ENCODE data around the gene GPR75. TPM values are rescaled to one million over a fixed set of nuclear protein-coding genes. Genes with fewer than 3 reads are reported as not detected.
A peak's percentile ranks its signal among the peaks of the same experiment; 100 is the strongest.
"Not testable (repeated sequence)": the region's sequence is repeated elsewhere in the genome, so short reads cannot be mapped to it uniquely, and the experiment has no call there.

The GPR75 gene
- total RNA-seq, 1 donor from 2014 or later, result 5.1 TPM

- Mint-ChIP-seq H3K36me3 (ENCODE audit: low read depth, unreplicated experiment) (peaks cover 17% of the 10 kb centered on the region), H3K27me3 (ENCODE audit: unreplicated experiment) (peaks cover 2% of the 10 kb centered on the region), H3K4me3 (ENCODE audit: unreplicated experiment) (peak overlapping the region; percentile 22), H3K9me3 (ENCODE audit: unreplicated experiment) (no peaks in the 10 kb centered on the region), H3K4me1 (ENCODE audit: unreplicated experiment) (peaks cover 28% of the 10 kb centered on the region), H3K27ac (ENCODE audit: unreplicated experiment) (peak overlapping the region; percentile 5)
- no peak for TF ChIP-seq CTCF (IDR thresholded peaks at IDR 0.05; ENCODE audit: unreplicated experiment)
- DNase-seq (ENCODE audit: low spot score), result no peak
These were observed 11.7 kb downstream of the GPR75 start for GRCh38 chr2:53848062-53848461.

- no peak for TF ChIP-seq CTCF (IDR thresholded peaks at IDR 0.05; ENCODE audit: unreplicated experiment)
- H3K27me3 Mint-ChIP-seq (ENCODE audit: unreplicated experiment), result peaks cover 2% of the 10 kb centered on the region
- peak overlapping the region; percentile 83 for H3K27ac Mint-ChIP-seq (ENCODE audit: unreplicated experiment)
- no peaks in the 10 kb centered on the region for H3K9me3 Mint-ChIP-seq (ENCODE audit: unreplicated experiment)
- peaks cover 21% of the 10 kb centered on the region for H3K36me3 Mint-ChIP-seq (ENCODE audit: low read depth, unreplicated experiment)
- H3K4me3 Mint-ChIP-seq (ENCODE audit: unreplicated experiment), result peak overlapping the region; percentile 13
- no peak for DNase-seq (ENCODE audit: low spot score)
- peaks cover 33% of the 10 kb centered on the region for H3K4me1 Mint-ChIP-seq (ENCODE audit: unreplicated experiment)
These were observed 16.2 kb downstream of the GPR75 start for GRCh38 chr2:53843595-53843994.

- H3K9me3 Mint-ChIP-seq (ENCODE audit: unreplicated experiment), result no peaks in the 10 kb centered on the region
- no peak for DNase-seq (ENCODE audit: low spot score)
- no peak overlapping the region for H3K27ac Mint-ChIP-seq (ENCODE audit: unreplicated experiment)
- peaks cover 28% of the 10 kb centered on the region for H3K4me1 Mint-ChIP-seq (ENCODE audit: unreplicated experiment)
- no peak for TF ChIP-seq CTCF (IDR thresholded peaks at IDR 0.05; ENCODE audit: unreplicated experiment)
- H3K27me3 Mint-ChIP-seq (ENCODE audit: unreplicated experiment), result no peaks in the 10 kb centered on the region
- H3K36me3 Mint-ChIP-seq (ENCODE audit: low read depth, unreplicated experiment), result peaks cover 16% of the 10 kb centered on the region
- H3K4me3 Mint-ChIP-seq (ENCODE audit: unreplicated experiment), result no peak overlapping the region
These were observed 16.9 kb downstream of the GPR75 start for GRCh38 chr2:53842891-53843290.

GRCh38 chr2:53841651-53842050 lies 18.1 kb downstream of the GPR75 start:
- H3K27me3 Mint-ChIP-seq (ENCODE audit: unreplicated experiment); H3K9me3 Mint-ChIP-seq (ENCODE audit: unreplicated experiment); H3K27ac Mint-ChIP-seq (ENCODE audit: unreplicated experiment); H3K4me3 Mint-ChIP-seq (ENCODE audit: unreplicated experiment); H3K36me3 Mint-ChIP-seq (ENCODE audit: low read depth, unreplicated experiment); DNase-seq (ENCODE audit: low spot score): not testable (repeated sequence)
- H3K4me1 Mint-ChIP-seq (ENCODE audit: unreplicated experiment), result peaks cover 28% of the 10 kb centered on the region

- Mint-ChIP-seq H3K4me3 (ENCODE audit: unreplicated experiment) (no peak overlapping the region), H3K9me3 (ENCODE audit: unreplicated experiment) (no peaks in the 10 kb centered on the region), H3K27me3 (ENCODE audit: unreplicated experiment) (peaks cover 1% of the 10 kb centered on the region), H3K27ac (ENCODE audit: unreplicated experiment) (no peak overlapping the region), H3K4me1 (ENCODE audit: unreplicated experiment) (peaks cover 23% of the 10 kb centered on the region), H3K36me3 (ENCODE audit: low read depth, unreplicated experiment) (peaks cover 13% of the 10 kb centered on the region)
- no peak for DNase-seq (ENCODE audit: low spot score)
- TF ChIP-seq CTCF (IDR thresholded peaks at IDR 0.05; ENCODE audit: unreplicated experiment), result no peak
These were observed 19.2 kb downstream of the GPR75 start for GRCh38 chr2:53840580-53840979.

GRCh38 chr2:53829980-53830290 lies 29.8 kb downstream of the GPR75 start:
- not testable (repeated sequence) for H3K27me3 Mint-ChIP-seq (ENCODE audit: unreplicated experiment); H3K27ac Mint-ChIP-seq (ENCODE audit: unreplicated experiment); H3K4me1 Mint-ChIP-seq (ENCODE audit: unreplicated experiment); DNase-seq (ENCODE audit: low spot score); H3K4me3 Mint-ChIP-seq (ENCODE audit: unreplicated experiment); H3K9me3 Mint-ChIP-seq (ENCODE audit: unreplicated experiment)
- peaks cover 14% of the 10 kb centered on the region for H3K36me3 Mint-ChIP-seq (ENCODE audit: low read depth, unreplicated experiment)
